HG03457 (cell line): Measurements from ENCODE around the gene NRG2.

ENCODE experiments used
- ATAC-seq: cut with Tn5 transposase; IDR thresholded peaks from one replicate; pipeline ENCODE4 v1.9.1; 2021; ENCODE audit warnings: moderate number of reproducible peaks; ENCODE audit not compliant: unreplicated experiment

NRG2 gene

GRCh38 chr5:139885172-139885856 lies 157.8 kb downstream of the NRG2 start:
- ATAC-seq = no peak

GRCh38 chr5:139884734-139885133 lies 158.4 kb downstream of the NRG2 start:
- no peak for ATAC-seq

DNA sequence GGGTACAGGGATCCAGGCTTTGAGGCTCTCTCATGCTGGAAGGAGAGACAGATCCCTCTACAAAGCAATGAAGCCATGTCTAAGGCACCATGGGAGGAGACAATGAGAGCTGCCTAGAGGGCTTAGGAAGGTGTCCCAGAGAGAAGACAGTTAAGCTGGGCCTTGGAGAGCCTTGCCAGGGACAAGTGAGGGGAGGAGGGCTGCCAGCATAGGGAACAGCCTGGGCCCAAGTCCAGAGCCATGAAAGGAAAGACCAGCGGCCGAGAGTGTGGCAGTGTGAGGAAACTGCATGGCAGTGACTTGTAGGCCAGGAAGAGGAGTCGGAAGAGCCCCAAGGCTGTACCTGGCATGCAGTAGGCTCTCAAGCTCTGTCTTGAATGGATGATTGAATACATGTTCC lies 159.0 kb downstream of the NRG2 start:
- no peak for ATAC-seq

GRCh38 chr5:139882961-139883539 lies 160.0 kb downstream of the NRG2 start:
- no peak for ATAC-seq

DNA sequence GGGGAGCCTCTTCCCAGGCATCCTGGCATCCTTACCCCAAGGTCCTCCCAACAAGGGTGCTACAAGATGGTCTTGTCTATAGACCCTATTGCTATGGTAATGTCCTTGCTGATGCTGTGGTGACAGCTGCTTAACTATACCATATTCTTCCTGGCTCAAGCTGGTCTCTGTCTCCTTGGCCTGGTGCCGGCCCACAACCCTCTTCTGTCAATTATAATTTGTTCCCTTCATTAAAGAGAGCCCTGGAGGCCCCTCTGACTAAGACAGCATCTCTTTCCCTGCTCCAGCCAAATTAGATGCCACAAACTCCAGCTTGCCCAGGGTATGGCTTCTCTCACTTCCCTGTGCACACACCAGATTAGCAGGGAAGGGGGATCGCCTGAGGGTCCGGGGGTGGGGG lies 160.8 kb downstream of the NRG2 start:
- no peak for ATAC-seq

DNA sequence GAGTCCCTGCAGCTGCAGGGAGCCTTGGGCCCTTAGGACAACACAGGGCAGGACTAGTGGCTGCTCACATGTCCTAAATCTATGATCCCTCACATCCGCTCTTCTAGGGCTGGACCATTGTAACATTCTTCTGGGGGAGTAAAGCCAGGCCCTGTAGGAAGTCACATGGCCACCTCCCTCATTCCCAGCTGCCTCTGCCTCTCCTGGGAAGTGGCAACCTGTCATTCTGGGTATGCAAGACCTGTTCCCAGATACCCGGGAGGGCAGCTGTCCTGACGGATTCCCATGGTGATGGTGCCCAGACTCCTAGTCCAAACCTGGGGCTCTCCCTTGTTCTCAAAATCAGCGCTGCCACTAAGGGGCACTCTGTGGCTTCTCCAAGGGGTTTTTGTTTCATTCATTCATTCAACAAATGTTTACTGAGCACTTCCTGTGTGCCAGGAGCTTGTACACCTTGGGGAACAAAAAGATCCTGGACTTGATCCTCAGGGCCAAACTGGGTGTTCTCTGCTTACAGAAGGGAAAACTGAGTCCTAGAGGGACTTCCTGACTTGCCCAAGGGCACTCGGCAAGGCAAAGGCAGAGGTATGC lies 161.9 kb downstream of the NRG2 start:
- ATAC-seq = no peak

DNA sequence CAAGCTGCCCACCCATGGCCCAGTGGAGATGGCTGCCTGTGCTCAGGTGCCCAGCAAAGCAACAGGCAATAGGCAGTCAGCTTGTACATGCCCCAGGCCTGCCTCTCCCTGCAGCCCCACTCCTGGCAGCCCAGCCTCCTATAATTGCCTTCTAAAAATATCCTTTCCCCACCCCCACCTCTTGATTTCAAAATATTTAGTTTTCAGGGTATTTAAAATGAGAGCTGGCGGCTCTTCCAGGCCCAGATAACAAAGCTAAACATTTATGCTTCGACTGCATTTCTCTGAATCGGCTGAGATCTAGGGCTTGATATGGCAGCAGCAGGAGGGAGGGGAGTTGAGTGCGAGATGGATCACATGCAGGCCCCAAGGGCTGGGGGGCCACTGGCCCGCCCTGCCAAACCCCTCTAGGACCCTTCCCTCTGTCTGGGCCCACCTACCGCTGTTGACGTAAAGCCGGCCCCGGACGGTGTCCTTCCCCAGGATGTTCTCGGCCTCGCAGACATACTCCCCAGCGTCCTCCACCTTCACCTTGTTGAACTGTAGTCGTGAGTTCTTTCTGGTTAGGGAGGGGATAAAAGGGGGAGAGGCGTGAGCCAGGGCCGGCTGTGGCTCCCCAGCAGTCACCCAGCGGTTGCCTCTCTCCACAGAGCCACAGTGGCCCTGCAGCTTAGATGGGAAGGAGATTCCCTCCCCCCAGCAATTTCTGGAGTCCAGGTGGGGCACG lies 162.5 kb downstream of the NRG2 start:
- ATAC-seq = no peak

GRCh38 chr5:139878093-139878492 lies 165.0 kb downstream of the NRG2 start:
- ATAC-seq = no peak

GRCh38 chr5:139877129-139877597 lies 165.9 kb downstream of the NRG2 start:
- ATAC-seq = no peak

GRCh38 chr5:139875957-139876356 lies 167.1 kb downstream of the NRG2 start:
- ATAC-seq = no peak

DNA sequence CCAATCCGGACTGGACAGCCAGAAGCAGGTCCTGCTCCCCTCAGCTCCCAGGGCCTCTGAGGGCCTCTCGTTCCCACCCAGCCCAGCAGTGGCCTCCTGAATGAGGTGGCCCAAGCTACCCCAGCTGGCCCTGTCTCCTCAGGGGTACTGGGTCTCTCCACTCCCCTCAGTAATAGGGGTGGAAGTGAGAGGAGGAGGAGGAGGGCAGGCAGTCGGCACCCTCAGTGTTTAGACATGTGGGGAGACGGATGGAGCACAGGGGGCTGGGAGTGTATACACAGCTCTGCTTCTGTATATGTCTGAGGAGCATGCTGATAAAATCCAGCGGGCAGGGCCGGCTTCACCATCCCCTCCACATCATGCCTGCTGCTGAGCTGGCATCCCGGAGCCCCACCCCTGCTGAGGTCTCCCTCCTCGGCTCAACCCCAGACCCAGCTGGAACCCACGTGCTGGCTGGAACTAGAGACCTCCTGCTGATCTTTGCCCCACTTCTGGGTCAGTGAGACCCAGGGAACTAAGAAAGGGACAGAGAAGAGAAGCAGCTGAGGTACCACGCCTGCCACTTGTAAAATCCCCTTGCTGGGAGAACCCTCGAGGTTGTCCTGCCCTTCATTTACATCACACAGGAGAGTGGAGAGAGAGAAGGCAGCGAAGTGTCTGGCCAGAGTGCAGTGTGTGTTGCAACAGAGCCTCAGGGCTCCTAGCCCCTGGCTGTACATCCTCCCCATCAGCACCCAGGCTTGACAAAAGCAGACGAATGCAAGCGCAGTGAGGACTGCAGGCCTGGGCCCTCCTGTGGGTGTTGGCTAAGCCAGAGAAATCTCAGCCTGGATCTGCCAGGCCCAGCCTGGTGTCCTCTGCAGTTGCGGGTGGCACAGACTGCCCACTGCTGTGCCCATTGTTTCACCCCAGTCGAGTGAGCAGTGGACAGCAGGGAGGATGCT lies 170.0 kb downstream of the NRG2 start:
- ATAC-seq = no peak

DNA sequence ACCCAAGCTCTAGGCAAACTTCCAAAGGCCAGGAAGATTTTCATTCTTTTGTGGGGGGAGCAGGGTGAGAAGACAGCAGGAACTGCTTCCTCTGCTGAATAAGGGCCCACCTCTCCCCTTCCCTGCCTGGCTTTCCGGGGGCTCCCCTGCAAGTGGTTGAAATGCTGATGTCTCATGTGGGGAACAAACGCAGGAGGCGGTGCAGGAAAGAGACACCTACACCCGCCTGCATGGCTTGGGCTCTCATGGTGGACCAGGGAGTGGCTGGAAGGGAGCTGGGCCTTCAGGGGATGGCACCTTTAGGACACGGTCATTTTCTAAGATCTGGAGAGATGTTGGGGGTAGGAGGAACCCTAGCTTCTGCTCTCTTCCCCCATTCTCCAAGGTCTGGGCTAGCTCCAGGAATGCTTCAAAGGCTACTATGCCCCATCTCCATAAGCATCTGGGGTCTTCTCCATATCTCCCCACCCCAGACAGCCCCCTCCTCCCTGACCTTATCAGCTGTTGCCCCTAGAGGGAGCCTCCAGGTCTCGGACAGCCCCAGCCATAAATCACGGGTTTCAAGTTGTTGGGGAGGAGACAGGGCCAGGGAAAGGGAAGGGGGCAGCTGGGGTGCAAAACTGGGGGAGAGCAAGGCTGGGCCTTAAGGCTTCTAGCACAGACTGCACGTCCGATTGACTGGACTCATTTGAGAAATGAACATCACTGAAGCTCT lies 170.9 kb downstream of the NRG2 start:
- no peak for ATAC-seq

DNA sequence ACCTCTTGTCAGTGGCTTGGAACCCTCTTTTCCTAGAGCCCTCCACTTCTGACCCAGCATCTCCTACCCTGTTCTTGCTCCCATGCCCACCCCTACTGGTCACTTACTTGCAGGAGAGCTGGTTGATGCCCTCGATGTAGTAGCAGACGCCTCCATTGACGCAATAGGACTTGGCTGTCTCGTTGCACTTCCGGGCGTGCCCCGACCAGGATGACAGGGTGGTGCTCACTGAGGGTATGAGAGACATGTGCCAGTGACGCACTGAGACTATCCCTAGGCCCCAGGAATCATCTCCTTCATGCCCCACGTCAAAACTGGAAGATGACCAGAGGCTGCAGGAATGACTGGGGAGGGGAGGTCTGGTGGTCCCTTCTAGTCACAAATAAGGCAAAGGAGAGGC lies 171.5 kb downstream of the NRG2 start:
- no peak for ATAC-seq

GRCh38 chr5:139870677-139871076 lies 172.4 kb downstream of the NRG2 start:
- no peak for ATAC-seq

DNA sequence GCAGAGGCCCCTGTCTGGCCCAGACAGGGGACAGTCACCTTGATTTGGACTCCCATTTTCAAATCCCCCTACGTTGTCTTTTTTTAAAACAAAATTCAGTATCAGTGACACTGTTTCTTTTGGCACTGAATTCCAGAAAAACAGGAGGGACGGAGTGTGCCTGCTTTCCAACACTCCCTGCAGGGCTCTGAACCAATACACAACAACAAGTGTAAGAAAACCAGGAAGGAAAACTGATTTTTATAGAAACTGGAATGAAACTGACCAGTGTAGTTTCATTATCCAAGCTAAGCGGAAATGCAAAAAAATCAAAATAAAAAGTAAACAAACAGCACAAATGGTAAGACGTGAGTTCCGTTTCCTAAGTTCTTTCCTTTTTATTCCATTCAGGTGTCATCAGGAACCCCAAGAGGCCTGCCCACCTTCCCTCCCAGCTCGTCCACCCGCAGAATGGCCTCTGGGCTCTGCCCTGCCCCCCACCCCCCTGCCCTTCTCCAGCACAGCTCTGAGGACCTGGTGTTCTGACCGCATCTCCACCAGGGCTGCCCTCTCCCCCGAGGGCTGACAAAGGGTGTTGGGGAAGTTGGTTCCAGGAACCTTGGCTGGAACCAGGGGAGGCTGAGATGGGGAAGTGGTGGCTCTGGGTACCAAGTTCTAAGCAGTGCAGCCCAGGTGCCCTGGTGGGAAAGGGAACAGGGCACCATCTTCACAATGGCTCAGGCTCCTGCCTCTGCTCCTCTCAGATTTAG lies 173.9 kb downstream of the NRG2 start:
- ATAC-seq = no peak

DNA sequence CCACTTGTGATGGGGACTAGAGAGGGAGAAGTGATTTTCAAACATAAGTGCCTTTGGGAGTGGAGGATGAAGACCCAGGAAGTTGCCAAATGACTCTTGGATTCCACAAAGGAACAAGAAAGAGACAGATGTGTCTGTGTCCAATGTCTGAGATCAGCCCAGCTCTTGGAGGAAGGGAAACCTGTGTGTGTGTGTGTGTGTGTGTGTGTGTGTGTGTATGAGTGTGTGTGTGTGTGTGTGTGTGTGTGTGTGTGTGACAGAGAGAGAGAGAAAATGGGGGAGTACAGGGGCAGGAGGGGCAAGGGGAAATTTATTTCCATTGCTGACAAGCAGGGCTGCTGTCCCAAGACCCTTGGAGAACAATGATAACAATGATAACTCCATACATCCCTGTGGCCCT lies 175.5 kb downstream of the NRG2 start:
- no peak for ATAC-seq

GRCh38 chr5:139867109-139867508 lies 176.0 kb downstream of the NRG2 start:
- ATAC-seq = no peak

DNA sequence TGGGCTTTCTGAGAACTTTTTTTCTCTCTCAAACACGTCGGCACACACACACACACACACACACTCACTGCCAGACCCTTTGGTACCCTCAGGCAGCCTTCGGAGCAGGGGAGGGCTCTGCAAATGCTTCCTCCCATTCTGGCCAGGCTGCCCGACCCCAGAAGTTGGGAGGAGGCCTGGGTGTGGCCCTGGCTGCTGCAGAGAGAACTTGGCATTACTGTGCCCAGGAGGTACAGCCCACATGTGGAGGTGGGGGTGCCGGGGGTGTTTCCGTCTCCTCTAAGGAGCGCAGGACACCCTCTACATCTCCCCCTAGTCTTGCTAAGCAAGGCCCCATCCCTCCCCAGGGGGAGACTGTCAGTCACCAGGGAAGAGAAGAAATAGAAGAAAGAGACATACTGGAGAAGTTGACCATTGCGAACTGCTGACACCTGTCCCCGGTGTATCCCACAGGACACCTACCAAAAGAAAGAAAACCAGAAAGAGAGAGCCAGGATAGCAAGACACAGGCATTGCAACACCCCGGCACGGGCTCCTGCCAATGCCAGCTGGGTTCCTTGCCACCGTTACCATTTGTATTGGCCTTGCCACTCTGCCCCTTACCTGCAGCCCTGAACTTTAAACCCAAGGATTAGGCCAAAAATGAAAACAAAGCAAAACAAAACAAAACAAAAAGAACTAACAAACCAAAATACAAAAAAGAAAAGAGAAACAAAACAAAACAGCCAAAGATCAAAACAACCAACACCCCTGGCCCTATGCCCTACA lies 178.2 kb downstream of the NRG2 start:
- ATAC-seq = no peak
